ENCODE measurements around the gene AFDN.

DNA sequence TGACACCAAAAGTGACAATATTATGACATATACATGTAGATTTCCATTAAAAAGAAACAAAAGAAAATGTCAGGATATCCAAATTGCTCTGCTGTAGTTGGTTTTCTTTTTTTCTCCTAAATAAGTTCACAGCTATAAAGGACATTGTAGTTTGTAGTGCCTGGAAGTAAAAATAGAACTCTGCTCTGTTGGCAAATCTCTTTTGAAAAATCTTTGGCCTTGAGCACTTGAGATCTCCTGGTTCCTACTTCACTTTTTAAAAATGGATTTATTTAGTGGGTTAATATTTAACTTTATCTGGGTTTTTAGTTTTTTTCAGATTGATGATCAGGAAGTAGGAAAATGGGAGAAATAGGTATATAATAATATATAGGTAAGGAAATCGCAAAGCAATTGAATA, 52.9 kb downstream of the AFDN start:
- TF ChIP-seq, protein P1, sequence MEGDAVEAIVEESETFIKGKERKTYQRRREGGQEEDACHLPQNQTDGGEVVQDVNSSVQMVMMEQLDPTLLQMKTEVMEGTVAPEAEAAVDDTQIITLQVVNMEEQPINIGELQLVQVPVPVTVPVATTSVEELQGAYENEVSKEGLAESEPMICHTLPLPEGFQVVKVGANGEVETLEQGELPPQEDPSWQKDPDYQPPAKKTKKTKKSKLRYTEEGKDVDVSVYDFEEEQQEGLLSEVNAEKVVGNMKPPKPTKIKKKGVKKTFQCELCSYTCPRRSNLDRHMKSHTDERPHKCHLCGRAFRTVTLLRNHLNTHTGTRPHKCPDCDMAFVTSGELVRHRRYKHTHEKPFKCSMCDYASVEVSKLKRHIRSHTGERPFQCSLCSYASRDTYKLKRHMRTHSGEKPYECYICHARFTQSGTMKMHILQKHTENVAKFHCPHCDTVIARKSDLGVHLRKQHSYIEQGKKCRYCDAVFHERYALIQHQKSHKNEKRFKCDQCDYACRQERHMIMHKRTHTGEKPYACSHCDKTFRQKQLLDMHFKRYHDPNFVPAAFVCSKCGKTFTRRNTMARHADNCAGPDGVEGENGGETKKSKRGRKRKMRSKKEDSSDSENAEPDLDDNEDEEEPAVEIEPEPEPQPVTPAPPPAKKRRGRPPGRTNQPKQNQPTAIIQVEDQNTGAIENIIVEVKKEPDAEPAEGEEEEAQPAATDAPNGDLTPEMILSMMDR (IDR thresholded peaks at IDR 0.05; ENCODE audit: insufficient read depth, low read length, poor library complexity, severe bottlenecking) = no peak
- TF ChIP-seq EZH2phosphoT487 (conservative IDR thresholded peaks at IDR 0.05; ENCODE audit: low read length) = no peak

All from SU-DHL-6 (cell line).